B cell (primary cell): ENCODE measurements around the gene QKI. TPM values are rescaled to one million over a fixed set of nuclear protein-coding genes. Genes with fewer than 3 reads are reported as not detected.

Experiments used
- ATAC-seq: fragments of 200-7000 bp; cut with Tn5 transposase; one replicate; pipeline ENCODE4 v1.10.0; 2021; ENCODE audit warnings: low read depth, mild to moderate bottlenecking, moderate number of reproducible peaks, moderate library complexity
- CTCF ChIA-PET: fragments of 350-600 bp; sonication (Branson Sonifier 250); formaldehyde crosslinking; loops from one replicate; lab custom pipeline; 2021; ENCODE audit warnings: antibody characterized with exemption, inconsistent platforms; lab: Charles Lee
- POLR2A ChIA-PET: fragments of 350-600 bp; sonication (Branson Sonifier 250); formaldehyde crosslinking; loops from one replicate; lab custom pipeline; 2021; ENCODE audit warnings: antibody characterized with exemption; lab: Charles Lee
- DNase-seq: peaks from one replicate; pipeline ENCODE4 v3.0.0; 2013
- H2AFZ ChIP-seq: 2 replicates; pipeline ENCODE4 v1.6.1; 2012; ENCODE audit warnings: mild to moderate bottlenecking, low read depth, low read length; ENCODE audit not compliant: insufficient read depth, poor library complexity, severe bottlenecking
- H3K27ac ChIP-seq, 2 donors: 1 replicate in 1 of 2; 2 replicates in 1 of 2; pipeline ENCODE4 v1.5.1; 2012 to 2013; ENCODE audit warnings: low read length in 2 of 2, mild to moderate bottlenecking in 2 of 2, moderate library complexity in 1 of 2
- H3K27me3 ChIP-seq, 4 experiments: fragments of 200-600 bp in 1 of 4; sonication (generic) in 1 of 4; replicated peaks in 1 of 4; 1 replicate in 2 of 4; 2 replicates in 2 of 4; pipeline versions ENCODE4 v1.6.1 to v1.7.0; 2013 to 2016; ENCODE audit warnings: low read length in 3 of 4, mild to moderate bottlenecking in 2 of 4, mixed read lengths in 1 of 4, moderate library complexity in 1 of 4; ENCODE audit not compliant: insufficient read depth in 4 of 4, control insufficient read depth in 3 of 4; ENCODE audit errors: control extremely low read depth in 1 of 4
- H3K36me3 ChIP-seq, 2 experiments: replicated peaks in 1 of 2; 1 replicate in 1 of 2; 2 replicates in 1 of 2; pipeline versions ENCODE4 v1.6.1 to v1.7.1; 2013; ENCODE audit warnings: low read length in 1 of 2; ENCODE audit not compliant: insufficient read depth in 2 of 2, control insufficient read depth in 1 of 2; ENCODE audit errors: control extremely low read depth in 1 of 2, extremely low read depth in 1 of 2
- H3K4me1 ChIP-seq, 2 donors: fragments of 200-600 bp in 1 of 2; sonication (generic) in 1 of 2; 1 replicate in 1 of 2; 2 replicates in 1 of 2; pipeline versions ENCODE4 v1.5.1 to v1.6.1; 2013 to 2017; ENCODE audit warnings: low read length in 2 of 2; ENCODE audit not compliant: control insufficient read depth in 2 of 2, insufficient read depth in 2 of 2
- H3K4me2 ChIP-seq: replicated peaks from 2 replicates; pipeline ENCODE3; 2012; ENCODE audit warnings: mild to moderate bottlenecking, low read depth, low read length; ENCODE audit not compliant: poor library complexity, severe bottlenecking
- H3K4me3 ChIP-seq, 5 experiments: fragments of 200-600 bp in 1 of 5; sonication (generic) in 1 of 5; 1 replicate in 3 of 5; 2 replicates in 2 of 5; pipeline versions ENCODE4 v1.5.1 to v1.7.0; 2011 to 2016; ENCODE audit warnings: low read length in 4 of 5, mild to moderate bottlenecking in 4 of 5, low read depth in 2 of 5, control low read depth in 1 of 5, moderate library complexity in 1 of 5; ENCODE audit not compliant: insufficient read depth in 1 of 5; ENCODE audit errors: control extremely low read depth in 1 of 5, extremely low read depth in 1 of 5
- H3K79me2 ChIP-seq: fragments of 200-600 bp; sonication (generic); one replicate; pipeline ENCODE4 v1.6.0; 2016; ENCODE audit warnings: low read length; ENCODE audit not compliant: control insufficient read depth, insufficient read depth
- H3K9ac ChIP-seq: fragments of 200-600 bp; sonication (generic); 2 replicates; pipeline ENCODE4 v1.6.1; 2017; ENCODE audit warnings: mild to moderate bottlenecking, low read length, moderate library complexity
- H3K9me3 ChIP-seq, 3 donors: one replicate each; pipeline versions ENCODE4 v1.6.1 to v1.7.1; 2013; ENCODE audit warnings: low read length in 2 of 3; ENCODE audit not compliant: control insufficient read depth in 2 of 3, insufficient read depth in 1 of 3; ENCODE audit errors: control extremely low read depth in 1 of 3
- H4K20me1 ChIP-seq: 2 replicates; pipeline ENCODE4 v1.6.0; 2012; ENCODE audit warnings: mild to moderate bottlenecking, low read length; ENCODE audit not compliant: insufficient read depth, control insufficient read depth, poor library complexity, severe bottlenecking
- H3K27ac Mint-ChIP-seq: one replicate; pipeline ENCODE4 v1.8.0; 2021; ENCODE audit warnings: mixed read lengths
- H3K27me3 Mint-ChIP-seq: one replicate; pipeline ENCODE4 v1.8.0; 2021; ENCODE audit warnings: mixed read lengths
- H3K4me1 Mint-ChIP-seq: one replicate; pipeline ENCODE4 v1.8.0; 2021; ENCODE audit warnings: mixed read lengths
- H3K4me3 Mint-ChIP-seq: one replicate; pipeline ENCODE4 v1.8.0; 2021; ENCODE audit warnings: mixed read lengths
- H3K9me3 Mint-ChIP-seq: one replicate; pipeline ENCODE4 v1.8.0; 2022; ENCODE audit warnings: mixed read lengths; ENCODE audit not compliant: insufficient read depth
- CTCF ChIP-seq: fragments of 200-600 bp; IDR thresholded peaks from one replicate; pipeline ENCODE4 v1.8.0; 2022; ENCODE audit warnings: antibody characterized with exemption, mild to moderate bottlenecking
- EZH2 ChIP-seq: IDR thresholded peaks from 2 replicates; pipeline ENCODE4 v1.6.1; 2012; ENCODE audit warnings: borderline replicate concordance, low read depth, mild to moderate bottlenecking, moderate library complexity, low read length; ENCODE audit not compliant: insufficient read depth, poor library complexity, severe bottlenecking
- WGBS: methylation state at CpG from one replicate; pipeline ENCODE4 v1.1.5; 2013; ENCODE audit warnings: missing lambda C conversion rate; ENCODE audit not compliant: insufficient coverage; 5-methylcytosine and 5-hydroxymethylcytosine counted together
- intact Hi-C: fragments of 100-400 bp; cut with micrococcal nuclease; formaldehyde crosslinking; loops from one replicate; pipeline ENCODE4 v1.10.0; 2022
- polyA plus RNA-seq: library from polyadenylated mRNA; depleted of rRNA; stranded (reverse); fragments of >200 nt; gene quantifications from 2 replicates; pipeline ENCODE4 v1.2.3, GENCODE V29; 2012
- total RNA-seq, 2 donors: library from RNA; stranded (reverse); fragments of 120-200 nt in 1 of 2; gene quantifications; 1 replicate in 1 of 2; 2 replicates in 1 of 2; pipeline versions ENCODE4 v1.2.3 to v1.2.4, GENCODE V29; 2013 to 2022

Gene QKI
- total and polyA plus RNA-seq, 2 donors (not counting 1 experiment from before 2014, with no cell fraction given), result 38.8 to 79.5 TPM

- intact Hi-C loops, result loop anchor here (5.0 to 10.0 kb wide), 2 partner anchors 135 to 338 kb away; no protein-coding TSS in a partner anchor
- ATAC-seq (no peak), DNase-seq (no peak)
- Histone ChIP-seq H3K36me3 (peaks cover 0 to 3% of the 10 kb centered on the region in 2 experiments), H3K9me3 (no peaks in the 10 kb centered on the region), H3K4me1 (peaks cover 8 to 26% of the 10 kb centered on the region in 2 donors), H3K27ac (no peak overlapping the region), H3K79me2 (peaks cover 77% of the 10 kb centered on the region), H3K4me3 (no peak overlapping the region), H3K9ac (no peak overlapping the region), H3K27me3 (no peaks in the 10 kb centered on the region), H3K4me2 (no peak overlapping the region), H2AFZ (no peak overlapping the region), H4K20me1 (peaks cover 54% of the 10 kb centered on the region)
- Mint-ChIP-seq H3K9me3 (no peaks in the 10 kb centered on the region), H3K4me3 (no peak overlapping the region), H3K27ac (no peak overlapping the region), H3K4me1 (peaks cover 53% of the 10 kb centered on the region), H3K27me3 (no peaks in the 10 kb centered on the region)
- no CpG with 5 or more reads among the region's 6 CpGs for WGBS
- no peak for TF ChIP-seq EZH2
- no peak for TF ChIP-seq CTCF
- ChIA-PET CTCF (interaction anchor here (1.0 to 2.9 kb wide), 4 partner anchors 289 to 538 kb away, joined by 3 to 16 read pairs (median 3); no protein-coding TSS in a partner anchor), POLR2A (no interaction called here)
These were observed 5.1 kb downstream of the QKI start for GRCh38 chr6:163419413-163420288.

- ATAC-seq (no peak), DNase-seq (no peak)
- no peak for TF ChIP-seq EZH2
- TF ChIP-seq CTCF, result no peak
- ChIA-PET CTCF (interaction anchor here (1.0 to 2.9 kb wide), 3 partner anchors 288 to 537 kb away, joined by 3 to 16 read pairs (median 3); no protein-coding TSS in a partner anchor), POLR2A (no interaction called here)
- Histone ChIP-seq H3K4me3 (no peak overlapping the region), H3K27me3 (no peaks in the 10 kb centered on the region), H3K9me3 (no peaks in the 10 kb centered on the region), H3K36me3 (peaks cover 0 to 3% of the 10 kb centered on the region in 2 experiments), H3K27ac (no peak overlapping the region), H3K4me1 (peaks cover 8 to 26% of the 10 kb centered on the region in 2 donors), H4K20me1 (peaks cover 60% of the 10 kb centered on the region), H3K79me2 (peaks cover 83% of the 10 kb centered on the region), H3K4me2 (no peak overlapping the region), H3K9ac (no peak overlapping the region), H2AFZ (no peak overlapping the region)
- Mint-ChIP-seq H3K4me3 (no peak overlapping the region), H3K27me3 (no peaks in the 10 kb centered on the region), H3K4me1 (peaks cover 57% of the 10 kb centered on the region), H3K9me3 (no peaks in the 10 kb centered on the region), H3K27ac (no peak overlapping the region)
- intact Hi-C loops, result loop anchor here (10.0 kb wide), 1 partner anchor 135 kb away; no protein-coding TSS in a partner anchor
- no CpG with 5 or more reads among the region's 2 CpGs for WGBS
These were observed 5.7 kb downstream of the QKI start for GRCh38 chr6:163420289-163420614.
